Neural cell (in vitro differentiated cells): ENCODE results near the gene CNNM2.

Experiments
- POLR2AphosphoS5 ChIP-seq: IDR thresholded peaks from 2 replicates; pipeline ENCODE4 v1.6.1; 2012
- TF ChIP-seq, protein P1 (sequence below): fragments of 450-650 bp; IDR thresholded peaks from 2 replicates; pipeline ENCODE4 v1.5.1; 2014; ENCODE audit warnings: antibody characterized with exemption, mild to moderate bottlenecking, moderate library complexity; ENCODE audit not compliant: poor library complexity, severe bottlenecking

DNA sequence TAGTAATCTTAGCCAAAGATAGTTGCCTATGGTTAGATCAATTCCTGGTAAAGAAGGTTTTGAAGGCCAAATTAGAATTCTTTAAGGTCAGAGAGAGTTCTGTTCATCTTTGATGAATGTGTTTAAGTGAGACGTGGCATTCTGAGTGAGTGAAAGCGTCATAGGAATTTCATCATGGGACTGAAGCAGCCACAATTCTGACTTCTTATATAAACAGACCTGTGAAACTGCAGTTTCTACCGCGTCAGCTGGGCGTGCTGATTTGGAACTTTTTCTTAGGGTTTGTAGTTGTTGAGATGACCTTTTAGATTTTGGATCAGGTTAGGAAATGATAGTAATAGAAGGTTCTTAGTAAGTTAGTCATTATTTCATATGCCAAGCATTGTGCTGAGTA, 103.8 kb downstream of the CNNM2 start:
- no peak for TF ChIP-seq POLR2AphosphoS5
- TF ChIP-seq, protein P1, sequence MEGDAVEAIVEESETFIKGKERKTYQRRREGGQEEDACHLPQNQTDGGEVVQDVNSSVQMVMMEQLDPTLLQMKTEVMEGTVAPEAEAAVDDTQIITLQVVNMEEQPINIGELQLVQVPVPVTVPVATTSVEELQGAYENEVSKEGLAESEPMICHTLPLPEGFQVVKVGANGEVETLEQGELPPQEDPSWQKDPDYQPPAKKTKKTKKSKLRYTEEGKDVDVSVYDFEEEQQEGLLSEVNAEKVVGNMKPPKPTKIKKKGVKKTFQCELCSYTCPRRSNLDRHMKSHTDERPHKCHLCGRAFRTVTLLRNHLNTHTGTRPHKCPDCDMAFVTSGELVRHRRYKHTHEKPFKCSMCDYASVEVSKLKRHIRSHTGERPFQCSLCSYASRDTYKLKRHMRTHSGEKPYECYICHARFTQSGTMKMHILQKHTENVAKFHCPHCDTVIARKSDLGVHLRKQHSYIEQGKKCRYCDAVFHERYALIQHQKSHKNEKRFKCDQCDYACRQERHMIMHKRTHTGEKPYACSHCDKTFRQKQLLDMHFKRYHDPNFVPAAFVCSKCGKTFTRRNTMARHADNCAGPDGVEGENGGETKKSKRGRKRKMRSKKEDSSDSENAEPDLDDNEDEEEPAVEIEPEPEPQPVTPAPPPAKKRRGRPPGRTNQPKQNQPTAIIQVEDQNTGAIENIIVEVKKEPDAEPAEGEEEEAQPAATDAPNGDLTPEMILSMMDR, result no peak
